ENCODE results near the gene FAM168A. TPM values are rescaled to one million over a fixed set of nuclear protein-coding genes. Genes with fewer than 3 reads are reported as not detected.

Gene FAM168A
- total RNA-seq, 2 donors from 2014 or later = 8.9 to 14.0 TPM

GRCh38 chr11:73429121-73429750, 168.7 kb downstream of the FAM168A start:
- ATAC-seq (no peak), DNase-seq (no peak)
- TF ChIP-seq, protein P1, sequence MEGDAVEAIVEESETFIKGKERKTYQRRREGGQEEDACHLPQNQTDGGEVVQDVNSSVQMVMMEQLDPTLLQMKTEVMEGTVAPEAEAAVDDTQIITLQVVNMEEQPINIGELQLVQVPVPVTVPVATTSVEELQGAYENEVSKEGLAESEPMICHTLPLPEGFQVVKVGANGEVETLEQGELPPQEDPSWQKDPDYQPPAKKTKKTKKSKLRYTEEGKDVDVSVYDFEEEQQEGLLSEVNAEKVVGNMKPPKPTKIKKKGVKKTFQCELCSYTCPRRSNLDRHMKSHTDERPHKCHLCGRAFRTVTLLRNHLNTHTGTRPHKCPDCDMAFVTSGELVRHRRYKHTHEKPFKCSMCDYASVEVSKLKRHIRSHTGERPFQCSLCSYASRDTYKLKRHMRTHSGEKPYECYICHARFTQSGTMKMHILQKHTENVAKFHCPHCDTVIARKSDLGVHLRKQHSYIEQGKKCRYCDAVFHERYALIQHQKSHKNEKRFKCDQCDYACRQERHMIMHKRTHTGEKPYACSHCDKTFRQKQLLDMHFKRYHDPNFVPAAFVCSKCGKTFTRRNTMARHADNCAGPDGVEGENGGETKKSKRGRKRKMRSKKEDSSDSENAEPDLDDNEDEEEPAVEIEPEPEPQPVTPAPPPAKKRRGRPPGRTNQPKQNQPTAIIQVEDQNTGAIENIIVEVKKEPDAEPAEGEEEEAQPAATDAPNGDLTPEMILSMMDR (IDR thresholded peaks at IDR 0.05) = no peak
- no peak for TF ChIP-seq POLR2A (IDR thresholded peaks at IDR 0.05)
- Histone ChIP-seq H3K27me3 (no peaks in the 10 kb centered on the region), H3K27ac (no peak overlapping the region), H3K4me3 (no peak overlapping the region), H3K36me3 (replicated peaks in 1 of 2; ENCODE audit: insufficient read depth in 1 of 2, low read depth in 2 of 2) (no peaks in the 10 kb centered on the region), H3K4me1 (no peaks in the 10 kb centered on the region), H3K9me3 (no peaks in the 10 kb centered on the region)
- intact Hi-C loops (cut with DNase I) = no loop called here
- 75 to 81% methylated on average over 5 of the region's 5 CpGs for WGBS, 2 donors

DNA sequence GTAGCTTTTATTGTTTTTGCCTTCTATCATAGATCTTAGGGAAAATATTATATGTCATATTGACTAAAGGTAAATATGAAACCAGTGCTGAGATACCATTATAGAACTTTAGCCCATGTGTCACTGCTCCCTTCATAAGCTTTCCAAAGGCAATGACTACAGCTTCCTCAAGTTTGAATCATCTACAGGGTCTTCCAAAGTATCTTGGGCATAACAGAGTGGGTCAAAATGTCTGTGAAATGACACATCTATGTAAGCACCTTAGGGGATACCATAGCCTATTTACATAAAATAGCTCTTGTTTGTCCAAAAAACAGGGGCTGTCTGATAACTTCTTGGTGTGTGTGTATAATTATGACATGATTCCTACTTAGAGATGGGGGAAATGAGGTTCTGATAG, 169.2 kb downstream of the FAM168A start:
- Histone ChIP-seq H3K27ac (no peak overlapping the region), H3K27me3 (no peaks in the 10 kb centered on the region), H3K4me1 (no peaks in the 10 kb centered on the region), H3K4me3 (no peak overlapping the region), H3K9me3 (no peaks in the 10 kb centered on the region), H3K36me3 (replicated peaks in 1 of 2; ENCODE audit: insufficient read depth in 1 of 2, low read depth in 2 of 2) (no peaks in the 10 kb centered on the region)
- ATAC-seq (no peak), DNase-seq (no peak)
- intact Hi-C loops (cut with DNase I) = no loop called here
- TF ChIP-seq POLR2A (IDR thresholded peaks at IDR 0.05) = no peak
- TF ChIP-seq, protein P1 (IDR thresholded peaks at IDR 0.05) = no peak

- Histone ChIP-seq H3K27ac (no peak overlapping the region), H3K9me3 (no peaks in the 10 kb centered on the region), H3K27me3 (no peaks in the 10 kb centered on the region), H3K4me1 (no peaks in the 10 kb centered on the region), H3K36me3 (replicated peaks in 1 of 2; ENCODE audit: insufficient read depth in 1 of 2, low read depth in 2 of 2) (no peaks in the 10 kb centered on the region), H3K4me3 (no peak overlapping the region)
- intact Hi-C loops (cut with DNase I) = no loop called here
- no peak for ATAC-seq
- no peak for DNase-seq
- TF ChIP-seq POLR2A (IDR thresholded peaks at IDR 0.05) = no peak
- TF ChIP-seq, protein P1 (IDR thresholded peaks at IDR 0.05) = no peak
Measured at GRCh38 chr11:73428227-73428626, 169.7 kb downstream of the FAM168A start.

DNA sequence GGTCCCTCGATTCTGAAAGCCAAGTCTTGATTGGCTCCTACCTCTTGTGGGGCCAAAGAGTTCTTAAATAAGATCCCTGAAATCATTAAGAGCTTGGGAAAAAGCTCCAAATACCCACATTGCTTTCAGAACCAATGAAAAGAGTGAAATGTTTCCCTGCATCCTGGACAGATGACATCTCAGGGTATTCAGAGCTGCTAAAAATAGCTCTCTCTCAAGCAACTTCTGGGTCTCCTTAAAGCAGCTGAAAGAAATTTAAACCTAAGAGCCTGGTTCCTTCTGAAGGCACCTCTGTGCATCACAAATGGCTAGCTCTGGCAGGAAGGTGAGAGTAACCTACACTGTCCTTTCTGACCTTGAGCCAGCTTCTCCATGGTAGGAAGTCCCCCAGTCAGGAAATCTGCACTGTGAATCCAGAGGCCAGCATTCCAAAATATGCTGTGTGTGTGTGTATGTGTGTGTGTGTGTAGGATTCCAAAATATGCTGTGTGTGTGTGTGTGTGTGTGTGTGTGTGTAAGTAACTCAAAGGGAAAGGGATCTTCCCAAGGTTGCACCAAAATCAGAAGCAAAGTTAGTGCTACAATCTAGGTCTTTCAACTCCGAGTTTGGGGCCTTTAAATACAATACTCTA, 171.6 kb downstream of the FAM168A start:
- intact Hi-C loops (cut with DNase I) = no loop called here
- 81 to 86% methylated on average over 2 of the region's 2 CpGs for WGBS, 2 donors

More for the DNA sequence above, 171.6 kb downstream of the FAM168A start:
- DNase-seq = no peak
- no peak for TF ChIP-seq POLR2A (IDR thresholded peaks at IDR 0.05)
- TF ChIP-seq, protein P1 (IDR thresholded peaks at IDR 0.05) = no peak
- Histone ChIP-seq H3K9me3 (no peaks in the 10 kb centered on the region), H3K36me3 (replicated peaks in 1 of 2; ENCODE audit: insufficient read depth in 1 of 2, low read depth in 2 of 2) (no peaks in the 10 kb centered on the region), H3K4me1 (no peaks in the 10 kb centered on the region), H3K27me3 (no peaks in the 10 kb centered on the region), H3K4me3 (no peak overlapping the region), H3K27ac (no peak overlapping the region)
- no peak for ATAC-seq
